GM12875 (cell line): ENCODE results near the gene KAT2B.
"Not testable (repeated sequence)": the region's sequence is repeated elsewhere in the genome, so short reads cannot be mapped to it uniquely, and the experiment has no call there.

Source experiments
- H3K4me3 ChIP-seq: one replicate; pipeline ENCODE4 v1.5.1; 2011; ENCODE audit warnings: low read depth, low read length, control low read depth
- TF ChIP-seq, protein P1 (sequence below): IDR thresholded peaks from 2 replicates; pipeline ENCODE4 v1.5.1; 2011; ENCODE audit warnings: low read depth, mild to moderate bottlenecking, control low read depth, inconsistent platforms, low read length, moderate library complexity, borderline replicate concordance; ENCODE audit not compliant: insufficient read depth

KAT2B gene

DNA sequence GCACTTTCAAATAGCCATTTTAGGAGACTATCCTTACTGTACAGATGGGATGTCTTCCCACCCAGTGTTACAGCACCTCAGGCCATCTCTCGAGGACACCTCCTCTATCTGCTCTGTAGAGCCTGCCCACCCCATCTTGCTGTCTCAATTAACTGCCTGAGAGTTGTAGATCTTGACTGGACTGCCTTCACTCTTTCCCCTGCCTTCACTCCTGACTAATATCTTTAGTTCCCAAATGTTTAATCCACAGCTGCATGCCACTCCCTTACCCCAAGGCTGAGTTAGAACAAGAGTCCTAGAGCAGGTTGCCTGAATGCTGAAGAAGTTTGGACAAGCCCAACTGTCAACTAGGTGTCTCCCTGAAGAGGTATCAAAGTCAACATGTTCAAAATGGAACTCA lies 26.9 kb upstream of the KAT2B start:
- TF ChIP-seq, protein P1, sequence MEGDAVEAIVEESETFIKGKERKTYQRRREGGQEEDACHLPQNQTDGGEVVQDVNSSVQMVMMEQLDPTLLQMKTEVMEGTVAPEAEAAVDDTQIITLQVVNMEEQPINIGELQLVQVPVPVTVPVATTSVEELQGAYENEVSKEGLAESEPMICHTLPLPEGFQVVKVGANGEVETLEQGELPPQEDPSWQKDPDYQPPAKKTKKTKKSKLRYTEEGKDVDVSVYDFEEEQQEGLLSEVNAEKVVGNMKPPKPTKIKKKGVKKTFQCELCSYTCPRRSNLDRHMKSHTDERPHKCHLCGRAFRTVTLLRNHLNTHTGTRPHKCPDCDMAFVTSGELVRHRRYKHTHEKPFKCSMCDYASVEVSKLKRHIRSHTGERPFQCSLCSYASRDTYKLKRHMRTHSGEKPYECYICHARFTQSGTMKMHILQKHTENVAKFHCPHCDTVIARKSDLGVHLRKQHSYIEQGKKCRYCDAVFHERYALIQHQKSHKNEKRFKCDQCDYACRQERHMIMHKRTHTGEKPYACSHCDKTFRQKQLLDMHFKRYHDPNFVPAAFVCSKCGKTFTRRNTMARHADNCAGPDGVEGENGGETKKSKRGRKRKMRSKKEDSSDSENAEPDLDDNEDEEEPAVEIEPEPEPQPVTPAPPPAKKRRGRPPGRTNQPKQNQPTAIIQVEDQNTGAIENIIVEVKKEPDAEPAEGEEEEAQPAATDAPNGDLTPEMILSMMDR: no peak
- no peak overlapping the region for H3K4me3 ChIP-seq

DNA sequence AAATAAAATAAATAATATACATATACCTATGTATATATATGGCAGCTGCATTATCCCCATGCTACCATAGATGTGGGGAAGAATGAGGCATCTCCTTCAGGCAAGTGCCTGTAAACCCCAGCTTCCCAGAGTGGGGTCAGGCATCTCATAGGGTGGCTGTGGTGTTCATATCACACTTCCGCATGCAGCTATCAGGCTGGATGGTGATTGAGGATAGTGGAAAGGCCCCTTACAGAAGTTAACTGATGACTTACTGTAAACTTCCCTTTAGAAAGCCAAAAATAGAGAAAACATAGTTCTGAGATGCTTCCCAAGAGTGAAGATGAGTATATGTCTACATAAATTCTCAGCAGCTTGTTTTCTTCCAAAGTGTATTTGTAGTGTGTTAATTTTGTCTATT lies 24.7 kb upstream of the KAT2B start:
- TF ChIP-seq, protein P1: no peak
- H3K4me3 ChIP-seq: no peak overlapping the region

DNA sequence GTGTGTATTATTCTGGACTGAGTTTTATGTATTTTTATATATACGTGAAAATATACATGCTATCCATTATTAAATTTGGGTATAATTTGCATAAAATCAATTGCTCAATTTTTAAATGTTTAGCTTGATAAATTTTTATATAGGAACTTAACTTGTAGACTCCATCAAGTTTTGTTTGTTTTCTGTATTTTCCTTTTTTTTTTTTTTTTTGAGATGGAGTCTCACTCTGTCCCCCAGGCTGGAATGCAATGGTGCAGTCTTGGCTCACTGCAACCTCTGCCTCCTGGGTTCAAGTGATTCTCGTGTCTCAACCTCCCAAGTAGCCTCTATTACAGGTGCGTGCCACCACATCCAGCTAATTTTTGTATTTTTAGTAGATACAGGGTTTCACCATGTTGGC lies 24.2 kb upstream of the KAT2B start:
- not testable (repeated sequence) for H3K4me3 ChIP-seq

DNA sequence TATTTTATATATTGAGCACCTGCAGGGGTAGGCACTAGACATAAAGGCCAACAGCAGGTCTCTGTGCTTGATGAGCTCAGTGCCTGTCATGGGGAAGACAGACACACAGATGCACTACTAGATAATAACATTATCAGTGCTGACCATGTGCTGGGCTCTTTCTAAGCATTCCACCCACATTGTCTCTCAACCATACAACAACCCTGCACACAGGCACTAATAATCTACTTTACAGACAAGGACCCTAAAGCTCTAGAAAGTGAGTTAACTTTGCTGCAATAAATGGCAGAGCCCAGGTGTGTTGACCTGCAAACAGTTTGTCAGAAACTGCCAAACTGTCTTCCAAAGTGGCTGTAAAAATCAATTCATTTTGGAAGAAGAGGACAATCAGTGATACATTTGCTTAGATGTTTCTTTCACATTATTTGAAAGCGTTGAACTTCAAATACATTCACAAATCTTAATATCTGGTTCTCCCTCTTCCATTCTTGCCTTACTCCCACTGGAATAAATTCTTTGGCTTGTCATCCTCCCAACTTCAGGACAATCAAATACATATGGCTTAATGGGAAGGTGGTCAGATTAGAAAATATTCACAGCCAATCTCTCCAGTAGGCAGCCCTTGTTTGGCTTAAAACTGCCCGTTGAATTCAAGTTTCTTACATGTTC lies 17.2 kb upstream of the KAT2B start:
- TF ChIP-seq, protein P1: no peak
- H3K4me3 ChIP-seq: no peak overlapping the region

DNA sequence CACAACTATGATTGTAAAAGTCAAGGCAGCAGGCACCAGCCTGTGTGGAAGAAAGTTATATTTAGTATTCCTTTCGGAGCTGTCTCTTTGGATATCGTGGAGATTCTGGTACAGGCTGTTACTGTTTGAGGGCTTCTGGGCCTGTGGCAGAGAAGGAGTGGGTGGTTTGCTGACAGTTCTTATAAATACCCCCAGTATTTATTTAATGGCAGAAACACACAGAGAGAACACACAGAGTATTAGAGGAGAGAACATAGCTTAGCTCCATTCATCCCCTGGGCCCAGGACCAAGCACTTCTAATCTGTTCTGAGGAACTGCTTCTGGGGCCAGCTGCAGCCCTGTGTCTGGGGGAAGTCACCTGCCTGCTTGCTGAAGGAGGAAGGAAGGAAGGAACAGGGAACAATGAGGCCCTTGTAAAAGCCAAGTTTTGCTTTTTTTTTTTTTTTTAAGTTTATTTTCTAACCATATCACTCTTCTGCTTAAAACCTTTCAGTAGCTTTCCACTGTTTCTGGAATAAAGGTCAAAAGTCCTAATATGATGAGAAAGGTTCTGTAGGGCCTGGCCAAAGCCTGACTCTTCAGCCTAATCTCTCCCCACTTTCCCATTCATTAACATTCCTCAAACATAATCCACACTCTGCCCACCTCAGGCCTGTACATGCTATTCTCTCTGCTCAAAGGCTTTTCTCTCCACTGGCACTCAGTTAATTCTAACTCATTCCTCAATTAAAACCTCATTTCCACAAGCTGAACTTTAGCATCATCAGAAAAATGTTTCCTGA lies 16.4 kb upstream of the KAT2B start:
- H3K4me3 ChIP-seq: no peak overlapping the region
- TF ChIP-seq, protein P1: no peak

DNA sequence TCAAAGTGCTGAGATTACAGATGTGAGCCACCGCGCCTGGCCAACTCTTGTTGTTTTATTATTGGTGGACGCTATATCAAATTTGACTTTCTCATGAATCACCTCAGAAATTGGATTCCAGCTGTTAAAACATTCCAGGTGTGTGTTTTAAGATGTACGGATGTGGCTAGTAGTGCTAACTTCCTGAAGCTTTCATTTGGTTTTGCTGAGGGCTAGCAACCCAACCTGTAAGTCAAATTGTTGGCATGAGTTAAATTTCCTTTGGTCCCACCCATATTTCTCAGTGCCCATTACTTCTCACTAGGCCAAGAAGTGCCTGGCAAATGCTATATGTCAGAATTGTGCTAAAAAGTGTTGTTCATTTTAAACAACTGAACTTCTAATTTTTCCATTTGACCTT lies 13.1 kb upstream of the KAT2B start:
- no peak overlapping the region for H3K4me3 ChIP-seq
- TF ChIP-seq, protein P1: no peak

DNA sequence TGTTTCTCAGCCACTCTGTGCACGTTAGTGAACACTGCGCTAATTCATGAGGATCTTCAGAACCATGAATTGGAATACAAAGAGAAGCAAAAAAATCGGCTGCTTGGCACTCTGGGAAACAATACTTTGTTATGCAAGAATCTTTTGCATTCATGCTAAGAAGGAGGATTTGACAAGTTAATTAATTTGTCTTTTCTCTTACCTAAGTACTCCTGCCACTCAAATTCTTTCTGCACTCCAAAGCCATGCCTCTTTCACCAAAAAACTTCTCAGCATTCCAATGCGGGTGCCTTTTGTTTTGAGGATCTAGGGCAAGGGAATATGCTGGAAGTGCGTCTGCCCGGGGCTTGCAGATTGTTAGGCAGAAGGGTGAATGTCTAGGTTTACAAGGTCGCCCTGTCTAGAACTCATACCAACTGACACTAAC lies 11.3 kb upstream of the KAT2B start:
- H3K4me3 ChIP-seq: no peak overlapping the region
- TF ChIP-seq, protein P1: no peak

DNA sequence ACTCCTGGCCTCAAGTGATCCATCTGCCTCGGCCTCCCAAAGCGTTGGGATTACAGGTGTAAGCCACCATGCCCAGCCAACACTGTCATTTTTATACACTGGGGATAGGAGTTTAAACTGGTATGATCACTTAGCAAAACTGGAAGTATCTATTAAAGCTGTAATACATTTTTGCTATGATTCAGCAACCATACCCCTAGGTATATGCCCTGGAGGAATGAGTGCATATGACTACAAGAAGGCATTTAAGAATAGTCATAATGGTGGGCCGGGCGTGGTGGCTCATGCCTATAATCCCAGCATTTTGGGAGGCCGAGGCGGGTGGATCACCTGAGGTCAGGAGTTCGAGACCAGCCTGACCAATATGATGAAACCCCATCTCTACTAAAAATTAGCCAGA lies 8.3 kb upstream of the KAT2B start:
- H3K4me3 ChIP-seq: not testable (repeated sequence)
